Adrenal gland (tissue), 12 donors: Measurements from ENCODE around the gene HAX1. TPM values are rescaled to one million over a fixed set of nuclear protein-coding genes. Genes with fewer than 3 reads are reported as not detected.
A peak's percentile ranks its signal among the peaks of the same experiment; 100 is the strongest.

Experiments used
- DNase-seq, 7 donors: peaks; one replicate each; pipeline ENCODE4 v3.0.0-alpha.2; 2019 to 2020
- H3K27ac ChIP-seq, 5 donors: fragments of 200-600 bp; sonication (generic) in 4 of 5; 1 replicate in 3 of 5; 2 replicates in 2 of 5; pipeline versions ENCODE4 v1.5.1 to v1.8.0; 2016 to 2020; ENCODE audit warnings: mild to moderate bottlenecking in 1 of 5
- H3K27me3 ChIP-seq: fragments of 200-600 bp; 2 replicates; pipeline ENCODE4 v1.8.0; 2021
- H3K36me3 ChIP-seq, 2 donors: fragments of 200-600 bp; replicated peaks in 1 of 2; 1 replicate in 1 of 2; 2 replicates in 1 of 2; pipeline versions ENCODE4 v1.5.1 to v1.8.0; 2018 to 2022
- H3K4me1 ChIP-seq, 2 donors: fragments of 200-600 bp; replicated peaks in 1 of 2; 1 replicate in 1 of 2; 2 replicates in 1 of 2; pipeline versions ENCODE4 v1.5.1 to v1.8.0; 2018 to 2021
- H3K4me3 ChIP-seq, 4 donors: fragments of 200-600 bp; sonication (generic) in 3 of 4; one replicate each; pipeline ENCODE4 v1.5.1; 2016 to 2018
- H3K9me3 ChIP-seq, 3 donors: fragments of 200-600 bp; sonication (generic) in 1 of 3; replicated peaks in 1 of 3; 1 replicate in 2 of 3; 2 replicates in 1 of 3; pipeline versions ENCODE4 v1.5.1 to v1.8.0; 2016 to 2021
- POLR2A ChIP-seq, 2 donors: fragments of 450-650 bp; IDR thresholded peaks; one replicate each; pipeline ENCODE4 v1.6.1; 2017; ENCODE audit warnings: antibody characterized with exemption in 2 of 2, mild to moderate bottlenecking in 2 of 2, moderate library complexity in 1 of 2
- WGBS, 4 donors: extraction: QIAGEN DNeasy Blood & Tissue Kit in 2 of 4; methylation state at CpG; one replicate each; pipeline versions ENCODE4 v1.1.5 to v1.1.7; 2013 to 2017; 5-methylcytosine and 5-hydroxymethylcytosine counted together
- intact Hi-C, 2 donors: fragments of 100-400 bp; cut with DNase I; formaldehyde crosslinking; loops; one replicate each; pipeline versions ENCODE4 v1.14.1 to v1.15.0; 2022 to 2023
- polyA plus RNA-seq, 3 donors: library from polyadenylated mRNA; stranded (reverse); fragments of 200-250 nt in 2 of 3; fragments of 350-450 nt in 1 of 3; fragmentation: Illumina TruSeq in 1 of 3; extraction: RNeasy Lipid Tissue Mini Kit (QIAGEN cat#74804) in 1 of 3; gene quantifications; one replicate each; pipeline ENCODE4 v1.2.3, GENCODE V29; 2013 to 2014
- small RNA-seq, 2 donors: library from RNA; depleted of rRNA; stranded (forward); fragments of <200 nt; gene quantifications; one replicate each; pipeline ENCODE3, GENCODE V24; 2016
- total RNA-seq, 9 donors: library from RNA; depleted of rRNA in 4 of 9; stranded (reverse); fragments of >200 nt in 4 of 9; fragments of 120-200 nt in 1 of 9; fragmentation: NEBNext Ultra II Directional in 1 of 9; extraction: Animal tissue kit (Norgen Biotek cat#: 25700) in 1 of 9; gene quantifications; one replicate each; pipeline versions ENCODE4 v1.1.0 to v1.2.4, GENCODE V29; 2013 to 2023
- TF ChIP-seq, protein P1 (sequence below), 6 experiments: fragments of 450-650 bp in 4 of 6; fragments of 200-600 bp in 2 of 6; sonication (generic) in 1 of 6; IDR thresholded peaks; 1 replicate in 5 of 6; 2 replicates in 1 of 6; pipeline versions ENCODE4 v1.5.1 to v1.8.0; 2016 to 2021; ENCODE audit warnings: antibody characterized with exemption in 6 of 6, mild to moderate bottlenecking in 2 of 6, moderate library complexity in 1 of 6
- donor health status: healthy with polysubstance abuse.
- donor health status: Bipolar disorder and iron deficiency.
- donor health status: DM: yes; HTN: yes; CAD: no.
- donor health status: DM: no; HTN: no; CAD: no.
- donor health status: DM: no; HTN: no; CAD: no.
- donor health status: DM: yes; HTN: yes; CAD: no.

The HAX1 gene
- total and polyA plus RNA-seq, 12 donors = 80.7 to 243 (median 106) TPM

DNA sequence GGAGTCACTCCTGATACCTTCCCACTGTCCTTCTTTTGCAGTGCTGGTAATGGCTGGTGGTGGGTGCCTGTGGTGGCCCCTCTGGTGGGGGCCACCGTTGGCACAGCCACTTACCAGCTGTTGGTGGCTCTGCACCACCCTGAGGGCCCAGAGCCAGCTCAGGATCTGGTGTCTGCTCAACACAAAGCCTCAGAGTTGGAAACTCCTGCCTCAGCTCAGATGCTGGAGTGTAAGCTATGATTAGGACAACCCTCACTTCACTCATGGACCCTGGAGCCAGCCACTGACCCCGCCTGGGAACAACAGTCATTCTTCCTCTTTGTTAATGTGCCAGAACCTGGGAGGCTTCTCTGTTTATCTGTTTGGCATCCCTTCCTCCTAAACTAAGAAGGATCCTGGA is 51.8 kb downstream of the HAX1 start:
- Histone ChIP-seq H3K27ac (no peak overlapping the region), H3K4me3 (no peak overlapping the region)
- intact Hi-C loops = no loop called here

DNA sequence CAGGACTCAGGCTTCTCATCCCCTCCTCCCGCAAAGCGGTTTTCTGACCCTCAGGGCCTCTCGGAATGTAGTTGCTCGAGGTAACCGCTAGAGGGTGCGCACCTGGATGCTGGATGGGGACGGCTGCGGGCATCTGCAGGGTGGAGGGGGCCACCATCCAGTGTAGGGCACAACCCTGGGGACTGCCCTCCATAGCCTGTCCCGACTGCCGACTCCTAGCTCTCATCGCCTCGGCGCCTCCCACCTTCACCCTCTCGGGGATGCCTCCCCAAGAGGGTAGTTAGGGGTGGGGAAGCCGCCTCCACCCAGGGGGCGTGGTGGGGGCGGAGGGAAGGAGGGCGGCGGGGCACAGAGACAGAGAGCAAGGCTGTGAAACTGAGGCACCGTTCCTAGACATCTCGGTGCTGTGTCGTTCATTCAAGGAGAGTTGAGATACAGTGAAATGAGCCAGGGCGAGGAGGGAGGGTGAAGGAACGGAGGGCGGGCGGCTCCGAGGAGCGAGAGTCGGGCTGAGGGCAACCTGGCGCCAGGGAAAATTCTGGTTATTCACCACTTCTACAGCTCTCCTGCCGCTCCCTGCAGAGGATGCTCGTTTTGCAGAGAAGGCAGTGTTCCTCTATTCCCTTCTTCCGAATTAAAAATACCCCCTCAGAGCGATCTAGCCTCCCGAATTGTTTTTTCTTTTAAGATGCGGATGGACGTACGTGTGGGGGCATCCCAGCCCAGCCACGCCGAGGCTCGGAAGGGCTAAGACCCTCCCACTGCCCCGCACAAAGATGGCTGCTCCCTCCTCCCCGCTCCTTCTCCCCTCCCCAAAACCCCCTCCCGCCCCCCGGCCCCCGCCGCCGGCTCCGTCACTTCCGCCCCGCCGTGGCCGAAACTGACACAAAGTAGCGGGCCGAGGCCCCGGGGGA is 52.5 kb downstream of the HAX1 start, which contains the start of gene ATP8B2:
Gene ATP8B2 (plus strand): TSS at position 857 of the 914 bp plus-strand sequence. CDS start 2,617 bp downstream, outside the sequence.
- Histone ChIP-seq H3K9me3 (no peaks in the 10 kb centered on the region), H3K4me1 (peaks cover 17 to 43% of the 10 kb centered on the region in 2 donors), H3K27me3 (no peaks in the 10 kb centered on the region), H3K27ac (peak within 1 kb of the TSS in 4 of 5 donors; percentile 33 to 89 (median 76)), H3K36me3 (no peaks in the 10 kb centered on the region), H3K4me3 (peak within 1 kb of the TSS in 2 of 4 donors; percentile 18 to 97)
- intact Hi-C loops = no loop called here
- WGBS, 4 donors = 0 to 1% (median 1%) methylated on average over 31 to 56 of the region's 56 CpGs
- no peak for TF ChIP-seq POLR2A (IDR thresholded peaks at IDR 0.05)
- TF ChIP-seq, protein P1, sequence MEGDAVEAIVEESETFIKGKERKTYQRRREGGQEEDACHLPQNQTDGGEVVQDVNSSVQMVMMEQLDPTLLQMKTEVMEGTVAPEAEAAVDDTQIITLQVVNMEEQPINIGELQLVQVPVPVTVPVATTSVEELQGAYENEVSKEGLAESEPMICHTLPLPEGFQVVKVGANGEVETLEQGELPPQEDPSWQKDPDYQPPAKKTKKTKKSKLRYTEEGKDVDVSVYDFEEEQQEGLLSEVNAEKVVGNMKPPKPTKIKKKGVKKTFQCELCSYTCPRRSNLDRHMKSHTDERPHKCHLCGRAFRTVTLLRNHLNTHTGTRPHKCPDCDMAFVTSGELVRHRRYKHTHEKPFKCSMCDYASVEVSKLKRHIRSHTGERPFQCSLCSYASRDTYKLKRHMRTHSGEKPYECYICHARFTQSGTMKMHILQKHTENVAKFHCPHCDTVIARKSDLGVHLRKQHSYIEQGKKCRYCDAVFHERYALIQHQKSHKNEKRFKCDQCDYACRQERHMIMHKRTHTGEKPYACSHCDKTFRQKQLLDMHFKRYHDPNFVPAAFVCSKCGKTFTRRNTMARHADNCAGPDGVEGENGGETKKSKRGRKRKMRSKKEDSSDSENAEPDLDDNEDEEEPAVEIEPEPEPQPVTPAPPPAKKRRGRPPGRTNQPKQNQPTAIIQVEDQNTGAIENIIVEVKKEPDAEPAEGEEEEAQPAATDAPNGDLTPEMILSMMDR (IDR thresholded peaks at IDR 0.05) = peak; percentile 71 to 87 (median 83)
- peak; percentile 63 to 88 (median 75) for DNase-seq

More for the DNA sequence above, 51.8 kb downstream of the HAX1 start:
- WGBS, 4 donors = 67 to 86% (median 78%) methylated on average over 1 to 2 of the region's 2 CpGs
- H3K4me1 ChIP-seq = peaks cover 17 to 42% of the 10 kb centered on the region in 2 donors
- no peak for DNase-seq
- no peaks in the 10 kb centered on the region for H3K36me3 ChIP-seq
- no peaks in the 10 kb centered on the region for H3K27me3 ChIP-seq
- TF ChIP-seq, protein P1 (IDR thresholded peaks at IDR 0.05) = no peak
- no peak for TF ChIP-seq POLR2A (IDR thresholded peaks at IDR 0.05)
- H3K9me3 ChIP-seq = no peaks in the 10 kb centered on the region

Small RNA genes within 50 kb of the gene (small RNA-seq; reads per million reads assigned to genes)
- 0 reads per million in 2 donors for gene RF00273
- gene RNU6-121P = 0 reads per million in 2 donors
- gene RNU6-239P = 0 reads per million in 2 donors
- 0 reads per million in 2 donors for gene SNORA58B

Other genes with a start within 250 kb of the HAX1 start
- under 1 TPM in 4 of 9 donors, not detected in 5; 0.04 to 0.07 (median 0.06) TPM for gene NUP210L, start 117.6 kb upstream of the HAX1 start, total RNA-seq
- under 1 TPM in 1 of 3 donors, not detected in 2; 0.03 TPM for gene NUP210L, start 117.6 kb upstream of the HAX1 start, polyA plus RNA-seq
- 100 to 1,000 TPM; 246 to 357 (median 272) TPM for gene TPM3, start 80.5 kb upstream of the HAX1 start, total RNA-seq
- gene TPM3, start 80.5 kb upstream of the HAX1 start, polyA plus RNA-seq = 100 to 1,000 TPM; 104 to 465 (median 111) TPM
- gene CFAP141, start 66.3 kb upstream of the HAX1 start, total RNA-seq = not detected
- gene CFAP141, start 66.3 kb upstream of the HAX1 start, polyA plus RNA-seq = under 1 TPM in 1 of 3 donors, not detected in 2; 0.51 TPM
- 100 to 1,000 TPM in 4 of 9 donors, 10 to 100 TPM in 5; 51.0 to 152 (median 78.7) TPM for gene UBAP2L, start 51.7 kb upstream of the HAX1 start, total RNA-seq
- 100 to 1,000 TPM in 2 of 3 donors, 10 to 100 TPM in 1; 88.9 to 185 (median 101) TPM for gene UBAP2L, start 51.7 kb upstream of the HAX1 start, polyA plus RNA-seq
- under 1 TPM in 1 of 9 donors, not detected in 8; 0.06 TPM for gene AQP10, start 48.5 kb downstream of the HAX1 start, total RNA-seq
- not detected for gene AQP10, start 48.5 kb downstream of the HAX1 start, polyA plus RNA-seq
- 10 to 100 TPM; 17.1 to 80.8 (median 26.1) TPM for gene ATP8B2, start 52.9 kb downstream of the HAX1 start, total RNA-seq
- gene ATP8B2, start 52.9 kb downstream of the HAX1 start, polyA plus RNA-seq = 10 to 100 TPM in 2 of 3 donors, 1 to 10 TPM in 1; 9.9 to 15.4 (median 11.6) TPM
- 10 to 100 TPM in 8 of 9 donors, 1 to 10 TPM in 1; 6.5 to 43.0 (median 23.2) TPM for gene IL6R, start 132.7 kb downstream of the HAX1 start, total RNA-seq
- 1 to 10 TPM; 4.4 to 5.4 (median 5.3) TPM for gene IL6R, start 132.7 kb downstream of the HAX1 start, polyA plus RNA-seq
- gene TDRD10, start 229.6 kb downstream of the HAX1 start, total RNA-seq = 1 to 10 TPM in 6 of 9 donors, under 1 TPM in 2, not detected in 1; 0.55 to 7.5 (median 2.6) TPM
- gene TDRD10, start 229.6 kb downstream of the HAX1 start, polyA plus RNA-seq = 10 to 100 TPM in 2 of 3 donors, 1 to 10 TPM in 1; 1.3 to 24.9 (median 22.8) TPM
- 10 to 100 TPM in 8 of 9 donors, 1 to 10 TPM in 1; 6.4 to 30.7 (median 18.3) TPM for gene SHE, start 229.8 kb downstream of the HAX1 start, total RNA-seq
- gene SHE, start 229.8 kb downstream of the HAX1 start, polyA plus RNA-seq = 10 to 100 TPM; 11.4 to 14.7 (median 12.7) TPM